ENCODE data around the gene RPA3. TPM values are rescaled to one million over a fixed set of nuclear protein-coding genes. Genes with fewer than 3 reads are reported as not detected.

The RPA3 gene
- total and polyA plus RNA-seq, 9 of the 15 experiments (the other 6 are each of a cell fraction or from before 2014, with no cell fraction given) = 68.5 to 265 (median 125) TPM

GRCh38 chr7:7746458-7746857 is 28.1 kb upstream of the RPA3 start:
- no peak overlapping the region for H3K27ac ChIP-seq (ENCODE audit: extremely low read depth, low read depth, low read length)
- BruUV-seq (replicated peaks) = no TSS peak
- ChIA-PET POLR2A (no interaction called here), CTCF (ENCODE audit: low intra/inter-chr PET ratio) (no interaction called here)
- H2AFZ ChIP-seq (ENCODE audit: low read depth, low read length) = no peak overlapping the region
- FAIRE-seq = no peak
- no peak for ATAC-seq
- H3K9ac ChIP-seq (ENCODE audit: insufficient read depth in 1 of 2, low read depth in 2 of 2, low read length in 2 of 2) = no peak overlapping the region
- TF ChIP-seq ARID1B (IDR thresholded peaks at IDR 0.05) = no peak
- TF ChIP-seq NFIC (IDR thresholded peaks at IDR 0.05) = peak; percentile 36; the same call in 1 of the 2 replicates
- TF ChIP-seq CHD2 (IDR thresholded peaks at IDR 0.05; ENCODE audit: low read depth, low read length) = no peak
- TF ChIP-seq TRIM28 (IDR thresholded peaks at IDR 0.05) = no peak
- H3K4me1 ChIP-seq (replicated peaks in 1 of 2; ENCODE audit: control insufficient read depth in 2 of 2, insufficient read depth in 2 of 2, low read length in 2 of 2) = no peaks in the 10 kb centered on the region
- H3K36me3 ChIP-seq (ENCODE audit: control insufficient read depth, insufficient read depth, low read length) = no peaks in the 10 kb centered on the region
- intact Hi-C loops (cut with micrococcal nuclease) (no loop called here), in situ Hi-C loops (cut with MboI) (no loop called here)
- H3K27me3 ChIP-seq (ENCODE audit: control insufficient read depth in 2 of 2, insufficient read depth in 2 of 2, low read length in 2 of 2) = no peaks in the 10 kb centered on the region
- H3K9me1 ChIP-seq (ENCODE audit: control insufficient read depth, insufficient read depth, low read length) = no peaks in the 10 kb centered on the region
- H4K20me1 ChIP-seq (replicated peaks; ENCODE audit: control insufficient read depth, insufficient read depth, low read length) = no peaks in the 10 kb centered on the region
- no peak for DNase-seq (ENCODE audit: extremely low read depth in 1 of 4, low spot score in 3 of 4)
- WGBS (ENCODE audit: insufficient coverage, low coverage, missing lambda C conversion rate) = 23% methylated on average over 4 of the region's 4 CpGs
- no peak overlapping the region for H3K4me3 ChIP-seq
- H3K79me2 ChIP-seq (ENCODE audit: control insufficient read depth, insufficient read depth, low read length) = no peaks in the 10 kb centered on the region
- H3K9me3 ChIP-seq (replicated peaks; ENCODE audit: control insufficient read depth, insufficient read depth, low read depth, low read length) = no peaks in the 10 kb centered on the region
- H3K4me2 ChIP-seq (ENCODE audit: insufficient read depth, low read length) = no peak overlapping the region

- no peak for FAIRE-seq
- H2AFZ ChIP-seq (ENCODE audit: low read depth, low read length) = peak overlapping the region; percentile 33; the same call in 1 of the 2 replicates
- no peak overlapping the region for H3K27ac ChIP-seq (ENCODE audit: extremely low read depth, low read depth, low read length)
- BruUV-seq (replicated peaks) = no TSS peak
- ChIA-PET POLR2A (interaction anchor here (0.6 to 1.4 kb wide), 3 partner anchors 9 to 399 kb away, joined by 3 to 4 read pairs (median 3); no protein-coding TSS in a partner anchor), CTCF (ENCODE audit: low intra/inter-chr PET ratio) (no interaction called here)
- TF ChIP-seq ARID4B (CRISPR knock-in tag; IDR thresholded peaks at IDR 0.05) (no peak), TCF15 (CRISPR knock-in tag; IDR thresholded peaks at IDR 0.05) (no peak), GATA2 (CRISPR knock-in tag; IDR thresholded peaks at IDR 0.05) (no peak), NR1H2 (CRISPR knock-in tag; IDR thresholded peaks at IDR 0.05) (no peak)
- intact Hi-C loops (cut with micrococcal nuclease) = no loop called here
- H3K9me1 ChIP-seq (ENCODE audit: control insufficient read depth, insufficient read depth, low read length) = no peaks in the 10 kb centered on the region
- no peak overlapping the region for H3K4me3 ChIP-seq
- H3K9ac ChIP-seq (ENCODE audit: insufficient read depth in 1 of 2, low read depth in 2 of 2, low read length in 2 of 2) = no peak overlapping the region
- H3K9me3 ChIP-seq (replicated peaks; ENCODE audit: control insufficient read depth, insufficient read depth, low read depth, low read length) = no peaks in the 10 kb centered on the region
- ATAC-seq = no peak; the same call in 2 of the 3 replicates
- no peaks in the 10 kb centered on the region for H3K36me3 ChIP-seq (ENCODE audit: control insufficient read depth, insufficient read depth, low read length)
- no peaks in the 10 kb centered on the region for H3K79me2 ChIP-seq (ENCODE audit: control insufficient read depth, insufficient read depth, low read length)
- no peaks in the 10 kb centered on the region for H4K20me1 ChIP-seq (replicated peaks; ENCODE audit: control insufficient read depth, insufficient read depth, low read length)
- in situ Hi-C loops (cut with MboI) = no loop called here
- H3K4me1 ChIP-seq (replicated peaks in 1 of 2; ENCODE audit: control insufficient read depth in 2 of 2, insufficient read depth in 2 of 2, low read length in 2 of 2) = no peaks in the 10 kb centered on the region
- WGBS (ENCODE audit: insufficient coverage, low coverage, missing lambda C conversion rate) = 60% methylated on average over 4 of the region's 4 CpGs
- DNase-seq (ENCODE audit: extremely low read depth in 1 of 4, low spot score in 3 of 4) = no peak
- no peak overlapping the region for H3K4me2 ChIP-seq (ENCODE audit: insufficient read depth, low read length)
- no peaks in the 10 kb centered on the region for H3K27me3 ChIP-seq (ENCODE audit: control insufficient read depth in 2 of 2, insufficient read depth in 2 of 2, low read length in 2 of 2)
Observed at GRCh38 chr7:7745966-7746365, 27.6 kb upstream of the RPA3 start.
